ENCODE results near the gene PTH2.

The PTH2 gene

DNA sequence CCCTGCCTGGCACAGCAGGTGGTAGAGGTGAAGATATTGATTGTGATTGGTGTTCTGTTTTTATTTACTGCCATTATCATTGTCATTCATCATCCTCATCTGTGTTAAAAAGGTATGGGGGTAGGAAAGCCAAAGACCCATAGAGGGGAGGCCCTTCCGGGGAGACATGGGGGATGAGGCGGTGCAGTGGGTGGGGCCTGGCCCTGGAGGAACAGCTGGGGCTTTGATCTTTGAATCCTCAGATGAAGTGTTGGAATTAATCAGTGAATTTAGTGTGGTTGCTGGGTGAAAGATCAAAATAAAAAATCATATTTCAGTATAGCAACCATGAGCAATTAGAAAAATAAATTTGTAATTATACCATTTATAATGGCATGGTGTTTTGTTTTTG is 7.4 kb downstream of the PTH2 start:
- TF ChIP-seq, protein P1, sequence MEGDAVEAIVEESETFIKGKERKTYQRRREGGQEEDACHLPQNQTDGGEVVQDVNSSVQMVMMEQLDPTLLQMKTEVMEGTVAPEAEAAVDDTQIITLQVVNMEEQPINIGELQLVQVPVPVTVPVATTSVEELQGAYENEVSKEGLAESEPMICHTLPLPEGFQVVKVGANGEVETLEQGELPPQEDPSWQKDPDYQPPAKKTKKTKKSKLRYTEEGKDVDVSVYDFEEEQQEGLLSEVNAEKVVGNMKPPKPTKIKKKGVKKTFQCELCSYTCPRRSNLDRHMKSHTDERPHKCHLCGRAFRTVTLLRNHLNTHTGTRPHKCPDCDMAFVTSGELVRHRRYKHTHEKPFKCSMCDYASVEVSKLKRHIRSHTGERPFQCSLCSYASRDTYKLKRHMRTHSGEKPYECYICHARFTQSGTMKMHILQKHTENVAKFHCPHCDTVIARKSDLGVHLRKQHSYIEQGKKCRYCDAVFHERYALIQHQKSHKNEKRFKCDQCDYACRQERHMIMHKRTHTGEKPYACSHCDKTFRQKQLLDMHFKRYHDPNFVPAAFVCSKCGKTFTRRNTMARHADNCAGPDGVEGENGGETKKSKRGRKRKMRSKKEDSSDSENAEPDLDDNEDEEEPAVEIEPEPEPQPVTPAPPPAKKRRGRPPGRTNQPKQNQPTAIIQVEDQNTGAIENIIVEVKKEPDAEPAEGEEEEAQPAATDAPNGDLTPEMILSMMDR (IDR thresholded peaks at IDR 0.05; ENCODE audit: low read depth, low read length): no peak
- no peak for DNase-seq (ENCODE audit: extremely low read depth, low read depth)

DNA sequence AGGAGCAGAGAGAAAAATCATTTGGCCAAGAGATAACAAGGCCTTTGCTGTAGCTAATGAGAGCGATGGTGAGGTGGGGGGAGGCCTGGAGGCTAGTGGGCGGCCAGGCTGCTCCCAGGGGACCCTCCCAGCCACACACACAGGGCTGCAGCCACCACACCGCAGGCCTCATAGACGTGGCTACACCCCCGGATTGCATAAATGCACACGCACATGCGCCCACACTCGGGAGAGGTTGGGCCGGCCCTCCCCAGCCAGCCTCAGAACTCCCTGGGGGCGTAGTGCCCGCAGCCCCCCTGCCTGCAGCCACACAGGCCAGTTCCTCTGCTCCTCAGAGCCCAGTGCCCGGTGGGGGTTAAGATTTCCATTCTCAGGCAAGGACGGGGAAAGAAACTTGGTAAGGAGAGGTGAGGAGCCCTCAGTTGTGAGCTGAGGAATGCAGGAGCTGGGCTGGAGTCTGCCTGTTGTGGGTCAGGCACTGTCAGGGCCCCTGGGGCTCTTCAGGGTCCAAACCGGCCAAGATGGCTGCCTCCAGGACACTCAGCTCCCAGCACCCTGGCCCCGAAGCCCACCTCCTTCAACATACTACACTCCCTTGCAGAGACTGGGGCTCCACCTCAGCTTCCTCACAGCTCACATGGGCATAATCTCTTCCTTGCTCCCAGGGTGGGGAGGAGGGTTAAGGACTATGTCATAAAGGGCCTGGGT is 8.0 kb downstream of the PTH2 start:
- no peak for DNase-seq (ENCODE audit: extremely low read depth, low read depth)

DNA sequence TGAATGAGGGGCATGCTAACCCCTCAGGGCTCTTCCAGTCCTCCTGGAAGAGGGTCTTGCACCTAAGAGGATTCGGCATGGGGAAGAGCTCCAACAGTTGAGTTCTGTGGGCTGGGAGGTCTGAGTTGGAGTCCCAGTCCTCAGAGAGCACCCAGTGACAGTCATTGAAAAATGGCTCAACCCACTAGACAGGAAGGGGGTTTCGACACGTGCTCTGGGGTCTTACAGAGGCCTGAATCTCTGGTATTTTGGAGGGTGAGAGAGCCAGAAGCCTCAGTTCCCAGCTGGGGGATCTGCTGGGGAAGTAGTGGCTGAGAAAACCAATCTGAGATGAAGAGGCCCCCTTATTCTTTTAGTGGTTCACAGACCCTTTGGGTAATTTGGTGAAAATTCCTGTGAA is 9.0 kb downstream of the PTH2 start:
- TF ChIP-seq, protein P1 (IDR thresholded peaks at IDR 0.05; ENCODE audit: low read depth, low read length): no peak
- DNase-seq (ENCODE audit: extremely low read depth, low read depth): no peak

More for the DNA sequence above, 8.0 kb downstream of the PTH2 start:
- TF ChIP-seq, protein P1 (IDR thresholded peaks at IDR 0.05; ENCODE audit: low read depth, low read length): no peak

DNA sequence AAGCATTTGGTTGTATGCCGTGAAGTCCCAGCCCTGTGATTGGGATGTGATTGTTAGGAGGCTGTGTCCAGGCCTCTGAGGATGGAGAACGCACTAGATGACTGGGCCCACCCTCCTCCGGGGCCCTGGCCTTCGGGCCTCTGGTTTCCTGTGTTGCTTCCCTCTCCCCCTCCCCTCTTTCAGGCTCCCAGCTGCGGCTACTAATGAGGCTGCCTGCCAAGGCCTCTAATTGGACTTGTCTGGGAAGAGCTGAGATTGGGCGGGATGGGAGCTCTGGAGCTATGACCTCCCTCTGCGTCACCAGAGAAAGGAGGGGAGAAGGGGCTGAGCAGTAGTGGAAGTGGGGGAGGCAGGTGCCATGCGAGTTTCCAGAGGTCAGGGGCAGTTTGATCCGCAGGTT is 9.9 kb downstream of the PTH2 start:
- DNase-seq (ENCODE audit: extremely low read depth, low read depth): no peak
- TF ChIP-seq, protein P1 (IDR thresholded peaks at IDR 0.05; ENCODE audit: low read depth, low read length): no peak

DNA sequence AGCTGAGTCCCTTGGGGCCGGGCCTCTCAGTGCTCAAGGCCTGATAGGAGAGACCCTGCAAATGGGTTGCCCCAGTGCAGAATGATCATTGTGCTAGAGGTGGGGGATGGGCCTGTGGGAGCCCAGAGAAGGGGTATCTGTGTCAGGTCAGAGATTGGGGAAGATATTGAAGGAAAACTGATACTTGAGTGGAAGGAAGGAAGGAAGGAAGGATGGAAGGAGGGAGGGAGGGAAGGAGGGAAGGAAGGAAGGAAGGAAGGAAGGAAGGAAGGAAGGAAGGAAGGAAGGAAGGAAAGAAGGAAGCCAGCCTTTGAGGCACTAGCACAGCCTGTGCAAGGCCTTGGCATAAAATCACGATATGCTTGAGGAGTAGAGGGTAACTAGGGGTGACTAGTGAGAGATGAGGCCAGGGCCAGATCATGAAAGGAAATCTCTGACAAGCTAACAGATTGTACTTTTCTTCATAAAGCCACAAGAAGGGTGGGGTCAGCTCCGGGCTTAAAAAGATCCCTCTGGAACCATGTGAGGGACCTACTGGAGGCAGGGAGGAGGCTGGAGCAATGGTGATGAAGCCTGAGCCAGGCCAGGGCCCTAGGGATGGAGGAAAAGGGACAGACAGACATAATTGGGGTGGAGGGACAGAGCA is 11.4 kb downstream of the PTH2 start:
- TF ChIP-seq, protein P1 (IDR thresholded peaks at IDR 0.05; ENCODE audit: low read depth, low read length): no peak
- no peak for DNase-seq (ENCODE audit: extremely low read depth, low read depth)

DNA sequence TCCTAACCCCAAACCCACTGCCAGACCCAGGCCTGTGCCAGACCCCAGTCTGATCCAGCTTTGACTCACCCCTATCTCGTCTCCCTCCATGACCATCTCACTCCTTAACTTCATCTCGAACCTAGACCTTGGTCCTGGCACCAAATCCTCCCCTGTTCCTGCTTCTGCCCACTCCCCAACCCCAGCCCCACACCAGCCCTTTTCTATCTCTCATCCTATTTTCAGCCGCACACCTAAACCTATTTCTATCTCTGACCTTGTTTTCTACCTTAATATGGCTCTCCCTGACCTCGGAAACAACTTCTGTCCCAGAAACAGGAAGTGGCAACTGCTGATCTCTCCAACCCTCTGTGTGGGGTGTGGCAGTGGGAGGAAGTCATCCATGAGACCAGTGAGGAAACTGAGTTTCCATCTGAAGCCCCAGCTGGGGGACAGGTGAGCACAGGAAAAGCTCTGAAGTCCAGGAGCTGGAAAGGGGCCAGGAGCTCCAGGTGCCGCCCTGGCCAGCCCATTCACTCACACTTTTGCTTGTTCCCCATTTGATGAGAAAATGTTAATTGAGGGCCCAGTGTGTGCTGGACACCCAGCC is 13.7 kb downstream of the PTH2 start:
- no peak for DNase-seq (ENCODE audit: extremely low read depth, low read depth)
- TF ChIP-seq, protein P1 (IDR thresholded peaks at IDR 0.05; ENCODE audit: low read depth, low read length): no peak

DNA sequence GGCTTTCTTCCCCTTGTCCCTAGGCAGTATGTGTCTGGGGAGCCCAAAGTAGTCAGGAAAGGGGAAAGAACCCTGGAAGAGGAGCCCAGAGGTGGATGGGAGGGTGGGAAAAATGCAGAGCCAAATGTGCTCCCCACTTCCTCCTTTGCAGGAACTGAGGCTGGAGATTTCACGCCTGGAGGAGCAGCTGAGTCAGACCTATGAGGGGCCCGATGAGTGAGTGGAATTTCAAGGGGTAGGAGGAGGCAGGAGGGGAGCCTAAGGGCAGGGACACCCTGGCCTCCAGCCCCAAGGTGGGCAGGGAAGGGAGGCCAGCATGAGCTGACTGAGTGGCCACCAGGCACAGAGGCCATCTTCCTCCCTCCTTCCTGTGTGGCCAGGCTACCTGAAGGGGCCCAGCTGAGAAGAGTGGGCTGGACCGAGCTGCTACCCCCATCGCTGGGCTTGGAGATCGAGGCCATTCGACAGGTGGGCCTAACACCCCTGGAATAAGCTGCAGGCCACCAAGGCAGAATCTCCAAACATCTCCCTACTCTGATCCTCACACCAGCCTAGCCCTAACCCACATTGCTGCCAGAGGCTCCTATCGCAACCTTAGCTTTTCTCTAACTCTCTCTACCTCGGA is 14.3 kb downstream of the PTH2 start:
- TF ChIP-seq, protein P1 (IDR thresholded peaks at IDR 0.05; ENCODE audit: low read depth, low read length): no peak
- no peak for DNase-seq (ENCODE audit: extremely low read depth, low read depth)

Measured in AG09319 (cell line).